ENCODE data around the gene KCTD7.

DNA sequence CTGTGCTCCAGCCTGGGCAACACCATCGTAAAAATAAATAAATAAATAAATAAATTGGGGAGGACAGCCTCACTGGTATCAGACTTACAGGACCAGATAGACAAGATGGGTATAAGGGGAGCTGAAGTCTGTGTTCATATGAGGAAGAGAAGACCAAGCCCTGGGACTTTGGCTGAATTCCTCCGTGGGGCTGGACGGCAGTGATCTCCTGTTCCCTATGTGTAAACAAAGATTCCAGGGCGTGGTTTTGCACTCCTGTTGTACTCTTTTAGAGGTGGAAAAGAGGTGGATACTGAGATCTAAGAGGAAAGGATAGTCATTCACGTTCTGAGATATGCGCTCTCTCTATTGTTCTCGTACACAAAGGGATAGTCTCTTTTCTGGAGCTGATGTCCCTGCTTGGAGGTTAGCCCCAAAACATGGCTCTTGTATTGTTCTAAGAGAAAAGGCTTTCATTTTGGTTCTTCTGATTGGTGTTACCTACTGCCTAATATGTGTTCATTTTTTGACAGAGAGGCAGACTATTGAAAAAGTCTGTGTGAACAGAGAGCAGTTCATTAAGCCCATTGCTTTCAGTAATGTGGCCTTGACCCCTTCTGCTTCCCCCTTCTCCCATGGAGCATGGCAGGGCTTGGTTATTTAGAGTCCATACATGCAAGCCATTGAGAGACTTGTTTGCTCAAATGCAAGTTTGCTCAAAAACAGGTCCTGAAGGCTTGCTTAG, 12.3 kb downstream of the KCTD7 start:
- TF ChIP-seq, protein P1, sequence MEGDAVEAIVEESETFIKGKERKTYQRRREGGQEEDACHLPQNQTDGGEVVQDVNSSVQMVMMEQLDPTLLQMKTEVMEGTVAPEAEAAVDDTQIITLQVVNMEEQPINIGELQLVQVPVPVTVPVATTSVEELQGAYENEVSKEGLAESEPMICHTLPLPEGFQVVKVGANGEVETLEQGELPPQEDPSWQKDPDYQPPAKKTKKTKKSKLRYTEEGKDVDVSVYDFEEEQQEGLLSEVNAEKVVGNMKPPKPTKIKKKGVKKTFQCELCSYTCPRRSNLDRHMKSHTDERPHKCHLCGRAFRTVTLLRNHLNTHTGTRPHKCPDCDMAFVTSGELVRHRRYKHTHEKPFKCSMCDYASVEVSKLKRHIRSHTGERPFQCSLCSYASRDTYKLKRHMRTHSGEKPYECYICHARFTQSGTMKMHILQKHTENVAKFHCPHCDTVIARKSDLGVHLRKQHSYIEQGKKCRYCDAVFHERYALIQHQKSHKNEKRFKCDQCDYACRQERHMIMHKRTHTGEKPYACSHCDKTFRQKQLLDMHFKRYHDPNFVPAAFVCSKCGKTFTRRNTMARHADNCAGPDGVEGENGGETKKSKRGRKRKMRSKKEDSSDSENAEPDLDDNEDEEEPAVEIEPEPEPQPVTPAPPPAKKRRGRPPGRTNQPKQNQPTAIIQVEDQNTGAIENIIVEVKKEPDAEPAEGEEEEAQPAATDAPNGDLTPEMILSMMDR (IDR thresholded peaks at IDR 0.05 in 8 of 11, conservative IDR thresholded peaks at IDR 0.05 in 3 of 11), result no peak
- TF ChIP-seq POLR2A (IDR thresholded peaks at IDR 0.05) (no peak), POLR2AphosphoS5 (IDR thresholded peaks at IDR 0.05) (no peak)
